NOMO-1 treated with dmso at 0.1 percent for 144 hours (cell line): ENCODE data around the gene GSTM2.

Source experiments
- DNase-seq: peaks from one replicate; lab custom pipeline; 2025; ENCODE audit not compliant: unreplicated experiment; lab: John Stamatoyannopoulos, UW

Gene GSTM2

GRCh38 chr1:109629372-109630030 is 38.4 kb upstream of the GSTM2 start:
- DNase-seq: no peak

GRCh38 chr1:109630081-109630897 is 37.6 kb upstream of the GSTM2 start:
- no peak for DNase-seq

- no peak for DNase-seq
Observed at GRCh38 chr1:109630898-109631512, 36.9 kb upstream of the GSTM2 start.

- no peak for DNase-seq
Observed at GRCh38 chr1:109631513-109632505, 36.0 kb upstream of the GSTM2 start.

- no peak for DNase-seq
Observed at GRCh38 chr1:109632671-109633346, 35.0 kb upstream of the GSTM2 start.

GRCh38 chr1:109634292-109634691 is 33.6 kb upstream of the GSTM2 start:
- DNase-seq: no peak

- no peak for DNase-seq
Observed at GRCh38 chr1:109634771-109635750, 32.8 kb upstream of the GSTM2 start.

- no peak for DNase-seq
Observed at GRCh38 chr1:109635862-109636200, 32.0 kb upstream of the GSTM2 start.

- DNase-seq: no peak
Observed at GRCh38 chr1:109636201-109636952, 31.5 kb upstream of the GSTM2 start.

- DNase-seq: no peak
Observed at GRCh38 chr1:109637446-109637845, 30.4 kb upstream of the GSTM2 start.

- DNase-seq: no peak
Observed at GRCh38 chr1:109639063-109639840, 28.6 kb upstream of the GSTM2 start.

GRCh38 chr1:109639841-109640184 is 28.0 kb upstream of the GSTM2 start:
- no peak for DNase-seq

- DNase-seq: peak; percentile 13
Observed at GRCh38 chr1:109640285-109640865, 27.5 kb upstream of the GSTM2 start.

GRCh38 chr1:109641078-109641740 is 26.6 kb upstream of the GSTM2 start:
- no peak for DNase-seq

- no peak for DNase-seq
Observed at GRCh38 chr1:109641861-109642260, 26.0 kb upstream of the GSTM2 start.

- DNase-seq: no peak
Observed at GRCh38 chr1:109642626-109643025, 25.2 kb upstream of the GSTM2 start.
